Measurements from ENCODE around the gene CACNA1I. TPM values are rescaled to one million over a fixed set of nuclear protein-coding genes. Genes with fewer than 3 reads are reported as not detected.

The CACNA1I gene
- total RNA-seq, 1 experiment from 2014 or later, result 0.15 TPM

GRCh38 chr22:39562839-39563489, 7.6 kb upstream of the CACNA1I start:
- Histone ChIP-seq H3K27me3 (ENCODE audit: insufficient read depth, low read length) (no peaks in the 10 kb centered on the region), H3K36me3 (ENCODE audit: control insufficient read depth in 1 of 2, insufficient read depth in 2 of 2, low read length in 2 of 2) (no peaks in the 10 kb centered on the region), H3K27ac (ENCODE audit: low read depth, low read length) (no peak overlapping the region), H3K79me2 (ENCODE audit: insufficient read depth, low read length) (no peaks in the 10 kb centered on the region), H3K4me3 (replicated peaks in 1 of 2; ENCODE audit: low read depth in 1 of 2, low read length in 2 of 2) (no peak overlapping the region), H3K9ac (ENCODE audit: low read length) (no peak overlapping the region), H4K20me1 (ENCODE audit: insufficient read depth) (no peaks in the 10 kb centered on the region), H3K4me1 (ENCODE audit: control insufficient read depth in 1 of 2, insufficient read depth in 2 of 2, low read length in 2 of 2) (peaks cover 0 to 8% of the 10 kb centered on the region in 2 experiments; a peak in 2 of 4 replicates), H3K4me2 (ENCODE audit: low read length) (no peak overlapping the region), H3K9me2 (ENCODE audit: insufficient read depth) (no peaks in the 10 kb centered on the region), H2AFZ (ENCODE audit: low read depth, low read length, poor library complexity, severe bottlenecking) (no peak overlapping the region), H3K9me3 (ENCODE audit: control insufficient read depth in 1 of 2, insufficient read depth in 1 of 2, low read depth in 1 of 2, low read length in 2 of 2) (peaks cover 0 to 3% of the 10 kb centered on the region in 2 experiments; a peak in 1 of 4 replicates)
- intact Hi-C loops (cut with micrococcal nuclease), result no loop called here
- no peak for ATAC-seq
- CTCF ChIA-PET, result no interaction called here
- no TSS peak for BruUV-seq (replicated peaks)
- TF ChIP-seq SRF (IDR thresholded peaks at IDR 0.05; ENCODE audit: low read depth) (no peak), FOSL1 (IDR thresholded peaks at IDR 0.05; ENCODE audit: low read depth) (no peak), POLR2AphosphoS5 (IDR thresholded peaks at IDR 0.05; ENCODE audit: low read depth, low read length) (no peak), CBX3 (IDR thresholded peaks at IDR 0.05; ENCODE audit: low read depth) (0 out of 2 replicates have a peak, but pooled peaks have one; percentile 7), ZNF274 (IDR thresholded peaks at IDR 0.05; ENCODE audit: low read depth, low read length) (no peak), SP1 (IDR thresholded peaks at IDR 0.05; ENCODE audit: low read depth) (no peak)
- TF ChIP-seq, protein P1, sequence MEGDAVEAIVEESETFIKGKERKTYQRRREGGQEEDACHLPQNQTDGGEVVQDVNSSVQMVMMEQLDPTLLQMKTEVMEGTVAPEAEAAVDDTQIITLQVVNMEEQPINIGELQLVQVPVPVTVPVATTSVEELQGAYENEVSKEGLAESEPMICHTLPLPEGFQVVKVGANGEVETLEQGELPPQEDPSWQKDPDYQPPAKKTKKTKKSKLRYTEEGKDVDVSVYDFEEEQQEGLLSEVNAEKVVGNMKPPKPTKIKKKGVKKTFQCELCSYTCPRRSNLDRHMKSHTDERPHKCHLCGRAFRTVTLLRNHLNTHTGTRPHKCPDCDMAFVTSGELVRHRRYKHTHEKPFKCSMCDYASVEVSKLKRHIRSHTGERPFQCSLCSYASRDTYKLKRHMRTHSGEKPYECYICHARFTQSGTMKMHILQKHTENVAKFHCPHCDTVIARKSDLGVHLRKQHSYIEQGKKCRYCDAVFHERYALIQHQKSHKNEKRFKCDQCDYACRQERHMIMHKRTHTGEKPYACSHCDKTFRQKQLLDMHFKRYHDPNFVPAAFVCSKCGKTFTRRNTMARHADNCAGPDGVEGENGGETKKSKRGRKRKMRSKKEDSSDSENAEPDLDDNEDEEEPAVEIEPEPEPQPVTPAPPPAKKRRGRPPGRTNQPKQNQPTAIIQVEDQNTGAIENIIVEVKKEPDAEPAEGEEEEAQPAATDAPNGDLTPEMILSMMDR (IDR thresholded peaks at IDR 0.05 in 2 of 3, conservative IDR thresholded peaks at IDR 0.05 in 1 of 3; ENCODE audit: borderline replicate concordance in 1 of 3, insufficient read depth in 1 of 3, low read depth in 2 of 3, low read length in 2 of 3), result no peak
- no peak for DNase-seq (ENCODE audit: low read depth, low spot score)
- POLR2A ChIA-PET, result no interaction called here
- RAD21 ChIA-PET (ENCODE audit: low non-redundant PET in 1 of 2, low total read pairs in 2 of 2, uncharacterized antibody in 2 of 2, unreplicated experiment in 2 of 2), result no interaction called here
